ENCODE data around the gene ARL9.
"Not testable (repeated sequence)": the region's sequence is repeated elsewhere in the genome, so short reads cannot be mapped to it uniquely, and the experiment has no call there.

Gene ARL9, protein sequence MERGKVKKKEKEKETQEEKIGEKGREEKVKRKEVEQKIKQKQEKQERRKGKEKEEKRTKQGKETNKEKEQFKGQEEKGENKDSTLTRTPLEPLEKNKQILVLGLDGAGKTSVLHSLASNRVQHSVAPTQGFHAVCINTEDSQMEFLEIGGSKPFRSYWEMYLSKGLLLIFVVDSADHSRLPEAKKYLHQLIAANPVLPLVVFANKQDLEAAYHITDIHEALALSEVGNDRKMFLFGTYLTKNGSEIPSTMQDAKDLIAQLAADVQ

DNA sequence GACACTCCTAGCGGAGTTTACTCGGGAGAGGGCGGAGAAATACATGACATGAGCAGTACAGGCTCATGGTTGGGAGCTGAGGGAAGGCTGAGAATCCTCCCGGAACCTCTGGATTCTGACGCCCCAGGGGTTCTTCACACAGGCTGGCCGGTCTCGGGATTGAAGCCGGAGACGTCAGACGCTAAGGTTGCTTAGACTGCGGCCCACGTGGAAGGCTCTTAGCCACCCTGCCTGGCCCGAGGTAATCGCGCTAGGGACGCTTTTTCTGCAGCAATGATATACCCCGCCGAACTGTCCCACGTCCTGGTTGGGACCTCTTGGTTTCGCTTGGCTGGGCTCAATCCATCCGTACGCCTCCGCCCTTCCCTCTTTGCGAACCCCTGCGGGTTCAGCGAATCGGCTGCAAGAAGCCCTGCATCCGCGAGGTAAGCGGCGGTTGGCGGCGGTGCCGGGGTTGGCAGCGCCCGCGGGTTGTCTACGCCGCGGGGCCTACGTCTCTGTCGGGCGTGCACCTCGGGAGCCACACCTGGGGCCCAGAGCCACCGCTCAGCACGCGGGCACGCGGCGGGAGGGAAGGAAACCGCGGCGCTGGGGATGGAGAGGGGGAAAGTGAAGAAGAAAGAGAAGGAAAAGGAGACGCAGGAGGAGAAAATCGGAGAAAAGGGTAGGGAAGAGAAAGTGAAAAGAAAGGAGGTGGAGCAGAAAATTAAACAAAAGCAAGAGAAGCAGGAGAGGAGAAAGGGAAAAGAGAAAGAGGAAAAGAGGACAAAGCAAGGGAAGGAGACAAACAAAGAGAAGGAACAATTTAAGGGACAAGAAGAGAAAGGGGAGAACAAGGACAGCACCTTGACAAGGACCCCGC is at the start of gene ARL9:
Gene ARL9, plus strand, starts transcription at position 523 of the 862 bp plus-strand sequence. Its CDS starts 72 bp downstream, at position 595.
- DNase-seq (ENCODE audit: low read depth in 2 of 2) = peak; percentile 42 to 47

DNA sequence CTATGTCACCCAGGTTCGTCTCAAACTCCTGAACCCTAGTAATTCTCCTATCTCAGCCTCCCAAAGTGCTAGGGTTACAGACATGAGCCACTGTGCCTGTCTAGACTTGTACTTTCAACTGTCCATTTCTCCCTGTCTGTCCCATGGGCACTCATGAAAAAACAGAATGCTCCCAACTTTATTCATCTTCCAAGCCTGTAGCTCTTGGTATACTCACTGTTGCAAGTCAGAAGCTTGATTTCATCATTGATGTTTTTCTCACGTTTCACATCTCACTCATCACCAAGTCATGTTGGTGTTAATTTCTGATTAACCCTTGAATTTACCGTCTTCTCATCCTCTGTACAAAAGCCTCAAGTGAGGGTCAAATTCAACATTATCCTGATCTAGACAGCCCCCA is 45.5 kb upstream of the ARL9 start:
- DNase-seq (ENCODE audit: low read depth in 2 of 2) = no peak

DNA sequence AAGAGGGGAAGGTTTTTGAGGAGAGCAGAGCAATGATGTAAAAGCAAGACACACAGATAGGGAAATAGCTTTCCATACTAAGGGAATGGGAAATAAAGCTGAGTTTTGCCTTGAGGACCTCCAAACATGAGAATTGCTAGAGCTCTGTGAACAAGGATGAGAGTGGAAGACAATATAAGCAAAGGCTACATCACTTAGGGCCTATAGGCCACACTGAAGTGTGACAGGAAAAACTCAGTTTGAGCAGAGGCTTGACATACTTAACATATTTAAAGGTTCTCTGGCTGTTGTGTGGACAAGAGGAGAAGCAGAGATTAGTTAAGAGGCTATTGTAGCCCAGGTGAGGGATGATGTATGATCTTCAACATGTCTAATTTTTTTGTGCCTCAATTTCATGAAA is 43.4 kb upstream of the ARL9 start:
- DNase-seq (ENCODE audit: low read depth in 2 of 2) = no peak

DNA sequence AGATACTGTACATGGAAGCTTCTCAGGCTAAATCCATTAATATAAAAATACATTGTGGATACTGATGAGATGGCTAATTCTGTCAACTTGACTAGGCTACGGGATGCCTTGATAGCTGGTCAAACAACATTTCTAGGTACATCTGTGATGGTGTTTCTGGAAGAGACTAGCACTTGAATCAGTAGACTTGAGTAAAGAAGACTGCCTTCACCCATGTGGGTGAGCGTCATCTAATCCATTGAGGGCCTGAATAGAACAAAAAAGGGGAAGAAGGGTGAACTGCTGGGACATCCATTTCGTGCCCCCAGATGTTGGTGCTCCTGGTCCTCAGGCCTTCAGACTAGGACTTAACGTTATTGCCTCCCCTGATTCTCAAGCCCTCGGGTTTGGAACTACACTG is 41.9 kb upstream of the ARL9 start:
- no peak for DNase-seq (ENCODE audit: low read depth in 2 of 2)

DNA sequence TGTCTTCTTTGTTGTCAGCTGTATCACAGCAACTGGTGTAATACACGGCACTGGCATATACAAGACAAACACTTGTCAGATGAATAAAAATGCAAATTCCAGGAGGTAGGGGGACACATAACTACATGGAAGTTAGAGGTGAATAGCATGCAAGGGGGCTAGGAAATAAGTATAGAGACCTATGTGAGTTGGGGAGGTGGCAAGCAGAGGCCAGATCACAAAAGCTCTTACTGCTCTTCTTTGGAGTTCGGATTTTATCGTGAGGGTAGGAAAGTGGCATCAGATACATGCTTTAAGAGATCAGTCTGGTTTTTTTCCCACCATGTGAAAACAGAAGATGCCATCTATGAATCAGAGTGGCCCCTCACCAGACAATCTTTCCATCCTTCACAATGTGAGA is 41.0 kb upstream of the ARL9 start:
- DNase-seq (ENCODE audit: low read depth in 2 of 2) = no peak

DNA sequence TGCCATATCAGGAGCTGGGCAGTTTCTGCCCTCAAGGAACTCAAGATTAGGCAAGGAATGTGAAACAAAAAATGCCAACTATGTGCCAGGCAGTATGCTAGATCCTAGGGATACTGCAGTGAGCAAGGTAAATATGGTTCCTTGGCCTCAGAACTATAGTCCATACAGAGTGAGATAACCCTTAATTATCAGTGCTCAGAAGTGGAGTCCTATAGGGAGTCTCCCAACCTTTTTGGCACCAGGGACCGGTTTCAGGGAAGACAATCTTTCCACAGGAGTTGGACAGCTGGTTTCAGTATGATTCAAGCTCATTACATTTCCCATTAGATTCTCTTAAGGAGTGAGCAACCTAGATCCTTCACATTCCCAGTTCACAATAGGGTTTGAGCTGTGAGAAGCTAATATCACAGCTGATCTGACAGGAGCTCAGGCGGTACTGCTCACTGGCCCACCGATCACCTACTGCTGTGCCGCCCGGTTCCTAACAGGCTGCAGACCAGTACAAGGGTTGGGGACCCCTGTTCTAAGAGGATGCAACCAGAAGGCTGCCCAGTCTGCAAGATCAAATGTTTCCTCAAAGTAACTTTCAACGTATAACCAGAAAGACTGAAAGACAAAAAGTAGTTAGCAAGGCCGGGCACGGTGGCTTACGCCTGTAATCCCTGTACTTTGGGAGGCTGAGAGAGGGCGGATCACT is 39.8 kb upstream of the ARL9 start:
- DNase-seq (ENCODE audit: low read depth in 2 of 2) = no peak

DNA sequence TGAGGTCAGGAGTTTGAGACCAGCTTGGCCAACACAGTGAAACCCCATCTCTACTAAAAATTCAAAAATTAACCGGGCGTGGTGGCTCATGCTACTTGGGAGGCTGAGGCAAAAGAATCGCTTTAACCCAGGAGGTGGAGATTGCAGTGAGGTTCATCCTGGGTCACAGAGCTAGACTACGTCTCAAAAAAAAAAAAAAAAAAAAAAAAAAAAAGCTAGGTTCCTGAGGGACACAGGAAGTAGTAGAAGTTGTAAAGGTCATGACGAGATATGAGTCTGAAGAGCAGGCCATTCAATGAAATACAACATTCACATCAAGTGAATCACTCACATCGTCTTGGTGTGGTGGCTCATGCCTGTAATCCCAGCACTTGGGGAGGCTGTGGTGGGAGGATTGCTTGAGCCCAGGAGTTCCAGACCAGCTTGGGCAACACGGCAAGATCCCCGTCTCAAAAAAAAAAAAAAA is 39.3 kb upstream of the ARL9 start:
- DNase-seq (ENCODE audit: low read depth in 2 of 2) = not testable (repeated sequence)

DNA sequence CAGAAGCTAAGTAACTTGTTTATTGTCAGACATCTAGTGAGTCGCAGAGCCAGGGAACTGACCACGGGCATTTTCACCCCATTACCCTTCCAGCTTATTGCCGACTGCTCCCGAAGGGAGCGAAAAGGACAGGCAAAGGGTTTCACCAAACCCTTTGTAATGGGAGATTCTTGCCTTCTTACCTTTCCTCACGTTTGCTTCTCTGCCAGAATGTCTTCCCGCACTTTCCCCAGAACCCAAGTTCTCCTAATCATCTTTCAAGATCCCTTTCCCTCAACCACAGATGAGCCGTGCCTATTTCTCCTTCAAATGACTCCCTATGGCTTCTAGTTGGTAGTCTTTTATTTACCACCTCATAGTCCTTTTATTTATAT is 38.7 kb upstream of the ARL9 start:
- DNase-seq (ENCODE audit: low read depth in 2 of 2) = no peak

DNA sequence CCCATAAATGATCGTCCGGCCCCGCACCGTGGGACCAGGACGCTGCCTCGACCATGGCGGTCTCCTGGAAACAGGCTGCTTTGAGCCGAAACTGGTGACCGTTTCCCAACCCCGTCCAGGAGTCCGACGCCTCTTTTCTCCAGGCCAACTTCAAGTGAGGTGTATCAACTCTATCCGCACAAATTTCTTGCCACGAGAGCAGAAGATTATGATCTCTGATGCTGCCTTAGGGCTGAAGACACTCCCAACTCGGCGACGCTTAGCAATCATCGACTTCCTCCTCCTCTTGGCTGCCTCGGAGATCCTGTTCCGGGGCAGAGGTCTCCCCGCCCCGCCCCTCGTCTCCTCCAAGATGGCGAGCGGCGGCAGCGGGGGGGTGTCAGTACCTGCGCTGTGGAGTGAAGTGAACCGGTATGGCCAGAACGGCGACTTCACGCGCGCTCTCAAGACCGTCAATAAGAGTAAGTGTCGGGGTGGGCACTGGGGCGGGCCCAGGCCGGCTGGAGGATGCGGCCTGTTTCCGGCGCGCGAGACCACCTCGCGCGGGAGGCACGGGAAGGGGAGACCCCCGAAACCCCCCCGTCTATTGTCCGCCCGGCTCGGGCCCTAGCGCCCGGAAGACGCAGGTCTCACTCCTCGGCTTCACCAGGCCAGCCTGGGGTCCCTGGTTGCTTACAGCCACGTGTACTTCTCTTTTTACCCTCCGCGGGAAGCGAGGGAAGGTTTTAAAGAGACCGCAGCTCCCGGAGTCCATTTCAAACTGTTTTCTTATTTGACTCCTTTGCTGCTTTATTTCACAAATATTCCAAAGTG is 38.1 kb upstream of the ARL9 start, which contains the start of gene SRP72:
Gene SRP72, plus strand, starts transcription at position 334 of the 813 bp plus-strand sequence. Its CDS starts 19 bp downstream, at position 353.
- DNase-seq (ENCODE audit: low read depth in 2 of 2) = peak; percentile 80 to 88

DNA sequence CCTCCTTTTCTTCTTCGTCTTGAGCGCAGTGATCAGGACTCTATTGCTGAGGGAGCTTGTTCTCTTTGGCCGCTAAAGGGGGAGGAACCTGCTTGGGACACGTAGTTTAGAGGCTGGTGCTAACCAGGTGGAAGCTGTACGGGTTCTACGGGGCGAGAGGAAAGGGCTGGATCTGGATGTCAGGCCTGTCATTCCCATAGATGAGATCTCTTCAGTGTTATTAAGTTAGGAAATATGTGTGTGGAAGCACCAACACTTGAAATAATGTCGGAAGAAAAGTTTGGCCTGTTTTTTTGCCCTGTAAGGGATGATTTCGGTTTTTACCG is 37.5 kb upstream of the ARL9 start:
- DNase-seq (ENCODE audit: low read depth in 2 of 2) = peak in 1 of 2 donors; percentile 25

DNA sequence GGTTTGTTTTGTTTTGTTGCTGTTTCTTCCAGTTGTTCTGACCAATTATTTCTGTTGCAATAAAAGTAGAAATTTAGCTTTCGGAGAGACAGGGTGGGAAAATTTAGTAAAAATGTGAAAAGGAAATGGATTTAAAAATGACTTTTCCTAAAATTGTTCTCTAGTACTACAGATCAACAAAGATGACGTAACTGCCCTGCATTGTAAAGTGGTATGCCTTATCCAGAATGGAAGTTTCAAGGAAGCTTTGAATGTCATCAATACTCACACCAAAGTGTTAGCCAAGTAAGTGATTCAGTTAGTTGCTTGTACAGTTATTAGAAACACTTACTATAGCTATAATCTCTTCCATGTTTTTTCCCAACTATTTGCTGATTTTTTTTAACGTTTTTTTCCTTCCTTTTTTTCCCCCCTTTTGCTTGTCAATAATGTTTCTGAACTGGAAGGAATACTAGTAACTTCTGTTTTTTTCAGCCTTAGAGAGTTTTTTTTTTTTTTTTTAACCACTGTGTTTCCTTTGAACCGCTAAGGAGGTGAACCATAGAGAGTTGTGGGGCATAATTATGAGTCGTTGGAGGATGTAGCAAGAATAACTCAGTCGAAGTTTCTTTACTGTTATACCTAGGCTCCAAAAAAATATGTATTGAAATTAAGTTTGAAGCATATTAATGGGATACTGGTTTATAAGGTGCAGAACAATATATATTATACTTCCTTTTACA is 35.9 kb upstream of the ARL9 start:
- no peak for DNase-seq (ENCODE audit: low read depth in 2 of 2)

DNA sequence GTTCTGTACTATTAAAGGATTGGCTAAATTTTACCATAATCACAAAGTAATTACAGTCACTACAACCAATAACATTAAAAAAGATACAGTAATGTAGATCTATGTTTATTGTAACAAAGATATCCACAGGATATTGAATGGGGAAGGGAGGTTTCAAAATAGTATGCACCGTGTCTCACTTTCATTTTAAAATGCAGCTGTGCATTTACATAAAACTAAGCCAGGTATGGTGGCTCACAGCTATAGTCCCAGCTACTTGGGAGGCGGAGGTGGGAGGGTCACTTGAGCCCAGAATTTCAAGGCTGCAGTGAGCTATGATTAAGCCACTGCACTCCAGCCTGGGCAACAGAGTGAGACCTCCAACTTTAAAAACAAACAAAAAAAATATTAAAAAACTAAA is 29.7 kb upstream of the ARL9 start:
- DNase-seq (ENCODE audit: low read depth in 2 of 2) = no peak

DNA sequence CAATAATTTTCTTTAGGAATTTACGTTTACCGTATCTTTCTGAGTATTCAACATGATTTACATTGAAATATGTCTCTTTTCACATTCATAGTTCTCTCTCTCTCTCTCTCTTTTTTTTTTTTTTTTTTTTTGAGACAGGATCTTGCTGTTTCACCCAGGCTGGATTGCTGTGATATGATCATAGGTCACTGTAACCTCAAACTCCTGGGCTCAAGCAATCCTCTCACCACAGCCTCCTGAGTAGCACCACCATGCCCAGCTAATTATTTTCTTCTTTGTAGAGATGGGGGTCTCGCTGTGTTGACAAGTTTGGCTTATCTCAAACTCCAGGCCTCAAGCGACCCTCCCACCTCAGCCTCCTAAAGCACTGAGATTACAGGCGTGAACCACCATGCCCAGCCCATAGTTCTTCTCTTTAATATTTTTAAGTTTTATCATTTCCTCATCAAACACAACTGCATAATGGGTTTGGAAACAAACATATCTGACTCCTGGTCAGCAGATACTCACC is 28.3 kb upstream of the ARL9 start:
- no peak for DNase-seq (ENCODE audit: low read depth in 2 of 2)

DNA sequence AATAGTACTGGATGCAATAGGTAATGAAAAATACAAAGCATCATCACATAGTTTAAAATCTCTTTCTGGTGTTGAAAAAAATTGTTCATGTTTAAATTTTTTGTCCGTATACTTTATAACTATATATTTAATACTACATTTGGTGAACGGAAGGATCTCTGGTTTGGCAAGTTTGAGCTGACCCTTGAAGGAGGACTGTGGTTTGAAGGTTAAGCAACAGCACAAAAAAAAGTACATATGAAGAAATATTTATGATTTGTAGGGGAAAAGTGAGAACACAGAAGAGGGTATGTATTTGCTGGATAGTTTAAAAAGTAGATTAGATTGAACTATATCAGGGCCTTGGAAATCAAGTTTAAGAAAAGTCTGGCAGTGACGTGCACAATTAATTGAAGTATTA is 24.9 kb upstream of the ARL9 start:
- DNase-seq (ENCODE audit: low read depth in 2 of 2) = no peak

DNA sequence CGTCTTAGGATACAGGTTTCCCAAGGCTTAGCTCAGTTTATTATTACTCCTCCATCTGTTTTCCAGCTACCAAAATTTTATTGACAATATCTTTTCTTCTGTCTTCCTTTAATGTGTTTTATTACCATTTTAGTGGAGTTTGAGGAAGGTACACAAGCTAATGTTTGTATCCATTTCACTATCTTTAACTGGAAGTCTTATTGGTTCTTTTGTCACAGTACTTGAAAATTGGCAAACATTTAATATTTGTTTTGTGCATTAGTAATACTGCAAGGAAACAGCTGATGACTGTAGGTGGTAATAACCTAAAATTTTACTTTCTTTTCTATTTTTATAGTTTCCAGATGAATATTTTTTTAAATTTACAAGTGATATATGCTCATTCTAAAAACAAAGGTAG is 9.3 kb upstream of the ARL9 start:
- no peak for DNase-seq (ENCODE audit: low read depth in 2 of 2)

DNA sequence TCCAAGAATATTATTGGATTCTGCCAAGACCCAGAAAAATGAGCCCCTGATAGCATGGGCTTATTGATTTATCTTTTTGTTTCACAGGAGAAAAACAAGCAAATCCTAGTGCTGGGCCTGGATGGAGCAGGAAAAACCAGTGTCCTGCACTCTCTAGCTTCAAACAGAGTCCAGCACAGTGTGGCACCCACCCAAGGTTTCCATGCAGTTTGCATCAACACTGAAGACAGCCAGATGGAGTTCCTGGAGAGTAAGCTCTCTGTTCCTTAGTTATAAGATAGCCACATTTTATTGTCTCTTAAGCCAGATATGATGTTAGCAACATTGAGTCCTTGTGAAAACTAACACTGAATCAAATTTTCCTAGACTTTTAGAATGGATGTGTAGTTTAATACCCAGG is 5.5 kb downstream of the ARL9 start:
- DNase-seq (ENCODE audit: low read depth in 2 of 2) = no peak

DNA sequence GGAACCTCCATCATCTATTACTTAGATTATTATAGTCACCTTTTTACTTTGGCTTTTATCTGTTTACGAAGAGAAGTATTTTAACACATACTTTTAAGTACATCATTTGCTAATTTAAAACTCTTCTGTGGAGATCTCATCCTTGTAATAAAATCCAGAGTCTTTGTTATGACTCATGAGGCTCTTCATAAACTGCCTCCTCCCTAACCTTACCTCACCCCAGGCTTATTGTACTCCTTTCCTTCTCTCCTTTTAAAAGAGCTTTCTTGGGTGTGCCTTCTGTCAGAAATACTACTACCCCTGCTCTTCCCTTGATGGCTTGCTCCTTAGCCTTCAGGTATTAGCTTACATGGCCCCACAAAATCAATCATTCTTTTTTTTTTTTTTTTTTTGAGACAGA is 6.6 kb downstream of the ARL9 start:
- DNase-seq (ENCODE audit: low read depth in 2 of 2) = no peak

DNA sequence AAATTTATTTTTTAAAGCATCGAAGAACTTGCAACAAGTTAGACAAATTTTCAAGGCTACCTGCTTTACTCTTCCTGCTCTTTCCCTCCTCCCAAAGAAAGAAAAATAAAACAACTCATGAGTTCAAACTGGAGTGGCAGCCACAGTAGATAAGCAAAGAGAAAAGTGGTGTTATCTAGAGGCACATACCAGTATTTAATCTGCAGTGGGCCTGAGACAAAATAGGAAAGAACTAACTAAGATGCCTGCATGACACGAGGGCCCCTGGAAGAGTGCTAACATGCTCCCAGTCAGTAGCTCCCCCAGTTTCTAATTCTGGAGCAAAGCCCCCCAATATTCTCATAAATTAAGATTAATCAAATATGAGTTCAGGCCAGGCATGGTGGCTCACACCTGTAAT is 7.9 kb downstream of the ARL9 start:
- DNase-seq (ENCODE audit: low read depth in 2 of 2) = no peak

DNA sequence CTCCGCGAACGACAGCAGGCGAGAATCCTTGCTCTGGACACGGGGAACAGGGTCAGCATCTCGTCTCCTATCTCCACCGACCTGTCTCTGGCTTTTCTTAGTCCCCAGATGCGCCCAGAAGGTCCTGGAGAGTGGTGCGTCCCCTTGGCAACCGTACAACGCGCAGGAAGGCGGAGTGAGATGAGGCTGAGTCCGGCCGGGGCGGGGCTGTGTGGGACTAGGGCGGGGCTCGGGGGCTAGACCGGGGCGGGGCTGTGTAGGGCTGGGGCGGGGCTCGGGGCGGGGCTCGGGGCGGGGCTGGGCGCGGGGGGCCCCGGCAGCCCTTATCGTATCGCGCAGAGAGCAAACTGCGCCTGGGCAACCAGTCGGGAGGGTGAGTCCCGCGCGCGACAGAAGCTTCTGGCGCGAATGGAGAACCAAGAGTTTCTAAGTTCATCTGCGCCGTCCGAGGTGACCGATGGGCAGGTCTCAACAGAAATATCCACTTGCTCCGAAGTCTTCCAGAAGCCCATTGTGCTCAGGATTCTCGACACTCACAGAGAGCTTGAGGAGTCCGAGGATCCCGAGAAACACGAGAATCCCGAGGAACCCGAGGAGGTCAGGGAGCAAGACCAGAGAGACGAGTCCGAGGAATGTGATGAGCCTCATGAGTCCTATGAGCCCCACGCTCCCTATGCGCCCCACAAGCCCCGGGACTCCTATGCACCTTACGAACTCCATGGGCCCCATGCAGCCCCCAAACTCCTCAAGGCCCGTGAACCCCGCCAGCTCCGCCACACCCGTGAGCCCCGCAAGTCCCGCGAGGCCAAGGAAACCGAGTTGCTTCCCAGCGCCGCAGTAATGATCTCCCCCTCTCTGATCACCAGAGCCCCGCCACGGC is 24.9 kb downstream of the ARL9 start:
- peak; percentile 79 to 84 for DNase-seq (ENCODE audit: low read depth in 2 of 2)

Data from stimulated activated CD4-positive, alpha-beta T cell treated with anti-CD3 and anti-CD28 coated beads, Interleukin-4, amount 100 ng/mL, for 48 hours (primary cell).